Measurements from ENCODE around the gene SPTLC1. TPM values are rescaled to one million over a fixed set of nuclear protein-coding genes. Genes with fewer than 3 reads are reported as not detected.

Gene SPTLC1
- total RNA-seq, 1 experiment from 2014 or later = 58.8 TPM

GRCh38 chr9:92035687-92036410 is 79.4 kb downstream of the SPTLC1 start:
- ChIA-PET CTCF (no interaction called here), POLR2A (no interaction called here)
- ATAC-seq (no peak), DNase-seq (ENCODE audit: low read depth, low spot score) (no peak)
- in situ Hi-C loops (cut with HindIII; ENCODE audit: low pct_unique_long_range_greater_than_20kb, low sequenced_read_pairs) (no loop called here), intact Hi-C loops (cut with micrococcal nuclease; ENCODE audit: unreplicated experiment) (no loop called here)
- Histone ChIP-seq H3K9me3 (ENCODE audit: control insufficient read depth, insufficient read depth, low read depth, low read length) (no peaks in the 10 kb centered on the region), H3K4me1 (ENCODE audit: control insufficient read depth, insufficient read depth, low read length) (no peaks in the 10 kb centered on the region), H3K27me3 (ENCODE audit: control insufficient read depth, insufficient read depth, low read length) (no peaks in the 10 kb centered on the region), H3K4me3 (ENCODE audit: low read depth in 2 of 2, low read length in 2 of 2) (no peak overlapping the region), H3K36me3 (ENCODE audit: control insufficient read depth, insufficient read depth, low read length) (peaks cover 8% of the 10 kb centered on the region; the same call in 1 of the 2 replicates), H3K27ac (ENCODE audit: low read length) (no peak overlapping the region)
- TF ChIP-seq, protein P1, sequence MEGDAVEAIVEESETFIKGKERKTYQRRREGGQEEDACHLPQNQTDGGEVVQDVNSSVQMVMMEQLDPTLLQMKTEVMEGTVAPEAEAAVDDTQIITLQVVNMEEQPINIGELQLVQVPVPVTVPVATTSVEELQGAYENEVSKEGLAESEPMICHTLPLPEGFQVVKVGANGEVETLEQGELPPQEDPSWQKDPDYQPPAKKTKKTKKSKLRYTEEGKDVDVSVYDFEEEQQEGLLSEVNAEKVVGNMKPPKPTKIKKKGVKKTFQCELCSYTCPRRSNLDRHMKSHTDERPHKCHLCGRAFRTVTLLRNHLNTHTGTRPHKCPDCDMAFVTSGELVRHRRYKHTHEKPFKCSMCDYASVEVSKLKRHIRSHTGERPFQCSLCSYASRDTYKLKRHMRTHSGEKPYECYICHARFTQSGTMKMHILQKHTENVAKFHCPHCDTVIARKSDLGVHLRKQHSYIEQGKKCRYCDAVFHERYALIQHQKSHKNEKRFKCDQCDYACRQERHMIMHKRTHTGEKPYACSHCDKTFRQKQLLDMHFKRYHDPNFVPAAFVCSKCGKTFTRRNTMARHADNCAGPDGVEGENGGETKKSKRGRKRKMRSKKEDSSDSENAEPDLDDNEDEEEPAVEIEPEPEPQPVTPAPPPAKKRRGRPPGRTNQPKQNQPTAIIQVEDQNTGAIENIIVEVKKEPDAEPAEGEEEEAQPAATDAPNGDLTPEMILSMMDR (IDR thresholded peaks at IDR 0.05) = no peak
- no peak for TF ChIP-seq SIN3A (IDR thresholded peaks at IDR 0.05; ENCODE audit: borderline replicate concordance, insufficient read depth, low read depth, low read length)
- BruUV-seq (replicated peaks) = no TSS peak

DNA sequence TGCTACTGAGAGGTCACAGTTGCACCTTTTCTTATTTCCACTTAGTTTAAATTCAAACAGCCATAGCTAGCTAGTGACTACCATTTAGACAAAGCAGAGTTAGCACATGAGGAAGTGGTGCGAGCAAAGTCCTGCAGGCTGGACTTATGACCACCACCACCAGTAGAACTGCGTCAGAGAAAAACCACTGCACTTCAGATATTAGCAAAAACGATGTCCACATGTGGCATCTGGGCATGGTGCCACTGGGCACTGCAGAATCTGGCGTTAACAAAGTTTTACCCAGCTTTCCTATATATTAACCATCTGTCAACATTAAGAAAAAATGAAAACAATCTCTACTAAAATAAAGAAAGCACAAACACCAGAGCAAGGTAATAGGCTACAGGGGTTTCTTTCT is 80.1 kb downstream of the SPTLC1 start:
- TF ChIP-seq, protein P1 (IDR thresholded peaks at IDR 0.05) = no peak
- TF ChIP-seq POLR2AphosphoS5 (IDR thresholded peaks at IDR 0.05; ENCODE audit: low read depth, low read length) (no peak), SIN3A (IDR thresholded peaks at IDR 0.05; ENCODE audit: borderline replicate concordance, insufficient read depth, low read depth, low read length) (no peak), TCF7L2 (IDR thresholded peaks at IDR 0.05; ENCODE audit: low read depth, low read length) (no peak)
- TF ChIP-seq, protein P2, sequence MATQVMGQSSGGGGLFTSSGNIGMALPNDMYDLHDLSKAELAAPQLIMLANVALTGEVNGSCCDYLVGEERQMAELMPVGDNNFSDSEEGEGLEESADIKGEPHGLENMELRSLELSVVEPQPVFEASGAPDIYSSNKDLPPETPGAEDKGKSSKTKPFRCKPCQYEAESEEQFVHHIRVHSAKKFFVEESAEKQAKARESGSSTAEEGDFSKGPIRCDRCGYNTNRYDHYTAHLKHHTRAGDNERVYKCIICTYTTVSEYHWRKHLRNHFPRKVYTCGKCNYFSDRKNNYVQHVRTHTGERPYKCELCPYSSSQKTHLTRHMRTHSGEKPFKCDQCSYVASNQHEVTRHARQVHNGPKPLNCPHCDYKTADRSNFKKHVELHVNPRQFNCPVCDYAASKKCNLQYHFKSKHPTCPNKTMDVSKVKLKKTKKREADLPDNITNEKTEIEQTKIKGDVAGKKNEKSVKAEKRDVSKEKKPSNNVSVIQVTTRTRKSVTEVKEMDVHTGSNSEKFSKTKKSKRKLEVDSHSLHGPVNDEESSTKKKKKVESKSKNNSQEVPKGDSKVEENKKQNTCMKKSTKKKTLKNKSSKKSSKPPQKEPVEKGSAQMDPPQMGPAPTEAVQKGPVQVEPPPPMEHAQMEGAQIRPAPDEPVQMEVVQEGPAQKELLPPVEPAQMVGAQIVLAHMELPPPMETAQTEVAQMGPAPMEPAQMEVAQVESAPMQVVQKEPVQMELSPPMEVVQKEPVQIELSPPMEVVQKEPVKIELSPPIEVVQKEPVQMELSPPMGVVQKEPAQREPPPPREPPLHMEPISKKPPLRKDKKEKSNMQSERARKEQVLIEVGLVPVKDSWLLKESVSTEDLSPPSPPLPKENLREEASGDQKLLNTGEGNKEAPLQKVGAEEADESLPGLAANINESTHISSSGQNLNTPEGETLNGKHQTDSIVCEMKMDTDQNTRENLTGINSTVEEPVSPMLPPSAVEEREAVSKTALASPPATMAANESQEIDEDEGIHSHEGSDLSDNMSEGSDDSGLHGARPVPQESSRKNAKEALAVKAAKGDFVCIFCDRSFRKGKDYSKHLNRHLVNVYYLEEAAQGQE (IDR thresholded peaks at IDR 0.05; ENCODE audit: insufficient read depth in 1 of 2, low read depth in 2 of 2, low read length in 1 of 2) = no peak
- H3K4me3 ChIP-seq (ENCODE audit: low read depth in 2 of 2, low read length in 2 of 2) = no peak overlapping the region
- no peaks in the 10 kb centered on the region for H3K27me3 ChIP-seq (ENCODE audit: control insufficient read depth, insufficient read depth, low read length)
- ATAC-seq = no peak
- intact Hi-C loops (cut with micrococcal nuclease; ENCODE audit: unreplicated experiment) (no loop called here), in situ Hi-C loops (cut with HindIII; ENCODE audit: low pct_unique_long_range_greater_than_20kb, low sequenced_read_pairs) (no loop called here)
- H3K4me1 ChIP-seq (ENCODE audit: control insufficient read depth, insufficient read depth, low read length) = no peaks in the 10 kb centered on the region
- BruUV-seq (replicated peaks) = no TSS peak
- ChIA-PET CTCF (no interaction called here), POLR2A (no interaction called here)
- no peak overlapping the region for H3K27ac ChIP-seq (ENCODE audit: low read length)
- no peak for DNase-seq (ENCODE audit: low read depth, low spot score)
- H3K9me3 ChIP-seq (ENCODE audit: control insufficient read depth, insufficient read depth, low read depth, low read length) = no peaks in the 10 kb centered on the region
- H3K36me3 ChIP-seq (ENCODE audit: control insufficient read depth, insufficient read depth, low read length) = peaks cover 8% of the 10 kb centered on the region; the same call in 1 of the 2 replicates

Measured in Panc1 (cell line).